ES-I3 (cell line): ENCODE measurements around the gene KLF14.
"Not testable (repeated sequence)": the region's sequence is repeated elsewhere in the genome, so short reads cannot be mapped to it uniquely, and the experiment has no call there.

ENCODE experiments used
- H3K36me3 ChIP-seq: 2 replicates; pipeline ENCODE4 v1.6.1; 2013; ENCODE audit warnings: mild to moderate bottlenecking, low read length, control low read depth, moderate library complexity; ENCODE audit not compliant: insufficient read depth
- H3K4me1 ChIP-seq: 2 replicates; pipeline ENCODE4 v1.6.1; 2013; ENCODE audit warnings: mild to moderate bottlenecking, control low read depth, low read length; ENCODE audit not compliant: insufficient read depth
- H3K9ac ChIP-seq: 2 replicates; pipeline ENCODE4 v1.6.1; 2013; ENCODE audit warnings: low read depth, mild to moderate bottlenecking, low read length, moderate library complexity
- H3K9me3 ChIP-seq: 2 replicates; pipeline ENCODE4 v1.6.1; 2013; ENCODE audit warnings: mild to moderate bottlenecking, low read length, moderate library complexity; ENCODE audit not compliant: control insufficient read depth, insufficient read depth

The KLF14 gene

DNA sequence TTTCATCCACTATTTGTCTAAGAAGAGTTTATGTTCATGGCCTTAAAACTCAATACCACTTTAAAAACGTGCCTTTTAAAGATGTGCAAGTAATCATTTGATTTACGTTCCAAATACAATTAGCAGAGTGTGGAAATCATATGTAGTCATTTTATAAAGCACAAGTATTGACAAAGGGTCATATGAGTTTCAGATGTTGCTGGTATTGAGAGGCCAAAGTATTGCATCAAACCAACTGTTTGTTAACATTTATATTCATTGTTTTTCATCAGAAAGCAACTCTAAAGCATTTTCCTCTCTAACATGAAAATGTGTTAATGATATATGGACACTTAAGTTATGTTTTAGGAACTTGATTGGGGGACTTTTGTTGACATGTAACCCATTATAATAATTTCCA is 36.2 kb downstream of the KLF14 start:
- no peaks in the 10 kb centered on the region for H3K36me3 ChIP-seq
- no peak overlapping the region for H3K9ac ChIP-seq
- no peaks in the 10 kb centered on the region for H3K9me3 ChIP-seq
- no peaks in the 10 kb centered on the region for H3K4me1 ChIP-seq

DNA sequence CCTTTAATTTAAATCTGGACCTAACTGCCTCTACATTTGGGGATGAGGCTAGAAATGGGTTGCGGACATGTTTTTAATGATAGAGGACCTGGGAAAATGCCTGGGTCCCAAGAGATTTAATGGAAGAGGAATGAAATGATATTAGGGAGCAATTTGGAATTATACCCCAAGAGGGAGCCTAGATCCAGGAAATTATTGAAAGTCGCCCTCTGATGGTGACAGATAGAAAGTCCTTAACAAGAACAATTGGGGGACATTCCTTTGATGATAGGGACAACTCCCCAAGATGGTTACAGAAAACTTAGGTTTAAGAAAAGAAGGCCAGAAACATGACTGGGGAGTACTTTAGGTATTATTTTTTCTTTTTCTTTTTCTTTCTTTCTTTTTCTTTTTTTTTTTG is 38.2 kb downstream of the KLF14 start:
- Histone ChIP-seq H3K36me3 (no peaks in the 10 kb centered on the region), H3K9me3 (no peaks in the 10 kb centered on the region), H3K4me1 (no peaks in the 10 kb centered on the region), H3K9ac (no peak overlapping the region)

DNA sequence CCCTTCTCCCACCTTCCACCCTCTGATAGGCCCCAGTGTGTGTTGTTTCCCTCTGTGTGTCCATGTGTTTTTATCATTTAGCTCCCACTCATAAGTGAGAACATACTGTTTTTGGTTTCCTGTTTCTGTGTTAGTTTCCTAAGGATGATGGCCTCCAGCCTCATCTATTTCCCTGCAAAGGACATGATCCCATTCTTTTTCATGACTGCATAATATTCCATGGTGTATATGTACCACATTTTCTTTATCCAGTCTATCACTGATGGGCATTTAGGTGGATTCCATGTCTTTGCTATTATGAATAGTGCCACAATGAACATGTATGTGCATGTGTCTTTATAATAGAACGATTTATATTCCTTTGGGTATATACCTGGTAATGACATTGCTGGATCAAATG is 41.6 kb downstream of the KLF14 start:
- H3K9ac ChIP-seq, H3K36me3 ChIP-seq, H3K9me3 ChIP-seq, H3K4me1 ChIP-seq: not testable (repeated sequence)

DNA sequence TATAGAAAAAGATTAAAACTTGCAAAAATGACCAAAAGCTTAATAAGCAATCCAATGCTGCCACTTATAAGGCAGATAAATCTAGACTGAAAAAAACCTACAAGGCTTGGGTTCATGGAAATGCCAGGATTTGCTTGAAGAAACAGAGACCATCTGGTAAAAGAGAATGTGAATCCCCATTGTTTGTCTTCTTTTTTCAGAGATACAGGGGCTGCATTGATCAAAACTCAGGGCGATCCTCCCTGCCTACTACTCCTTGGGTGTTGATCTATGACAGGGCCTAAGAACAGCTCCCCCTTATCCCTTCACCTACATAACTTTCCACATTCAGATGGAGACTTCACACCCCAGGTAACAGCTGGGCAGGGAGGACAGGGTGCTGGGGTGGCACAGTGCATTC is 44.3 kb downstream of the KLF14 start:
- no peaks in the 10 kb centered on the region for H3K4me1 ChIP-seq
- no peak overlapping the region for H3K9ac ChIP-seq
- H3K36me3 ChIP-seq, result no peaks in the 10 kb centered on the region
- H3K9me3 ChIP-seq, result no peaks in the 10 kb centered on the region; the same call in 1 of the 2 replicates

DNA sequence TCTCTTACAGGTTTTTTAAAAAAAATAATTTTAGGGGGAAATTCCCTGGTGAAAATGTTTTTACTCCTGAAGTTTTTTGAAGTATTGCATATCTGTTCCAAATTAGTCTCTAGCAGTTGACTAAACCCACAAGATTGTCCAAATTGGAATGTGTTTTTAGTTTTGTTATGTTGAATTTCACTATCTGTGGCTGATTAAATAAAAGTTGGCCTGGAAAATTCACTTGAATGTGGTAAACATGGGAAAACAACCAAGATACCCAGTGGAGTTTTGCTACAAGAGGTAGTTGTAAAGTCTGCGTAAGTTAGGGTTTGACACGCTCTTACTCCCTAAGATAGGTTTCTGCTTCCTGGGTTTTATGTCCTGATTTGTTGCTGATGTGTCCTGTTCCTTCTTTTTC is 51.0 kb downstream of the KLF14 start:
- Histone ChIP-seq H3K4me1 (no peaks in the 10 kb centered on the region), H3K36me3 (no peaks in the 10 kb centered on the region), H3K9ac (no peak overlapping the region), H3K9me3 (no peaks in the 10 kb centered on the region; the same call in 1 of the 2 replicates)
